LHCN-M2 (cell line): ENCODE measurements around the gene XCL1. TPM values are rescaled to one million over a fixed set of nuclear protein-coding genes. Genes with fewer than 3 reads are reported as not detected.
"Not testable (repeated sequence)": the region's sequence is repeated elsewhere in the genome, so short reads cannot be mapped to it uniquely, and the experiment has no call there.

ENCODE experiments used
- DNase-seq: peaks from one replicate; pipeline ENCODE4 v3.0.0-alpha.2; 2012; ENCODE audit warnings: low read depth
- total RNA-seq: library from RNA; depleted of rRNA; stranded (reverse); fragments of >200 nt; gene quantifications from 2 replicates; pipeline ENCODE4 v1.2.3, GENCODE V29; 2014

XCL1 gene
- total RNA-seq, 1 experiment from 2014 or later: not detected

GRCh38 chr1:168567568-168567967, 8.8 kb upstream of the XCL1 start:
- no peak for DNase-seq

- DNase-seq: no peak
Observed at GRCh38 chr1:168568346-168568745, 8.1 kb upstream of the XCL1 start.

GRCh38 chr1:168570652-168571051, 5.8 kb upstream of the XCL1 start:
- DNase-seq: no peak

- no peak for DNase-seq
Observed at GRCh38 chr1:168572633-168573032, 3.8 kb upstream of the XCL1 start.

GRCh38 chr1:168574234-168574633, 2.2 kb upstream of the XCL1 start:
- peak; percentile 17 for DNase-seq

GRCh38 chr1:168578531-168579185, 2.3 kb downstream of the XCL1 start:
- not testable (repeated sequence) for DNase-seq

GRCh38 chr1:168580290-168580689, 3.9 kb downstream of the XCL1 start:
- DNase-seq: not testable (repeated sequence)

- DNase-seq: not testable (repeated sequence)
Observed at GRCh38 chr1:168580991-168581390, 4.6 kb downstream of the XCL1 start.

- no peak for DNase-seq
Observed at GRCh38 chr1:168581817-168582572, 5.6 kb downstream of the XCL1 start.

GRCh38 chr1:168582688-168583336, 6.4 kb downstream of the XCL1 start:
- DNase-seq: no peak

- no peak for DNase-seq
Observed at GRCh38 chr1:168583571-168583970, 7.2 kb downstream of the XCL1 start.

- peak; percentile 56 for DNase-seq
Observed at GRCh38 chr1:168585191-168585590, 8.8 kb downstream of the XCL1 start.

- DNase-seq: no peak
Observed at GRCh38 chr1:168585937-168586336, 9.5 kb downstream of the XCL1 start.

- no peak for DNase-seq
Observed at GRCh38 chr1:168589167-168589566, 12.8 kb downstream of the XCL1 start.

- no peak for DNase-seq
Observed at GRCh38 chr1:168591066-168591465, 14.7 kb downstream of the XCL1 start.

GRCh38 chr1:168591641-168592250, 15.3 kb downstream of the XCL1 start:
- no peak for DNase-seq

GRCh38 chr1:168595403-168595802, 19.0 kb downstream of the XCL1 start:
- DNase-seq: not testable (repeated sequence)

GRCh38 chr1:168598125-168598524, 21.7 kb downstream of the XCL1 start:
- DNase-seq: no peak

GRCh38 chr1:168598892-168599291, 22.5 kb downstream of the XCL1 start:
- DNase-seq: no peak

GRCh38 chr1:168599641-168600040, 23.2 kb downstream of the XCL1 start:
- no peak for DNase-seq

- DNase-seq: no peak
Observed at GRCh38 chr1:168601051-168601450, 24.6 kb downstream of the XCL1 start.

- DNase-seq: peak; percentile 35
Observed at GRCh38 chr1:168603501-168604110, 27.2 kb downstream of the XCL1 start.
